HepG2 (cell line): ENCODE results near the gene PACS1. TPM values are rescaled to one million over a fixed set of nuclear protein-coding genes. Genes with fewer than 3 reads are reported as not detected.

Experiments
- MLLT10 ChIP-seq: sonication (generic); formaldehyde crosslinking; IDR thresholded peaks from 2 replicates; pipeline ENCODE4 v1.4.0; 2020; ENCODE audit warnings: missing genetic modification reagents
- PHF8 ChIP-seq: sonication (generic); formaldehyde crosslinking; IDR thresholded peaks from 2 replicates; pipeline ENCODE4 v1.5.0; 2020; ENCODE audit warnings: missing genetic modification reagents
- RFXAP ChIP-seq: sonication (generic); formaldehyde crosslinking; IDR thresholded peaks from 2 replicates; pipeline ENCODE4 v1.4.0; 2020; ENCODE audit warnings: missing genetic modification reagents, borderline replicate concordance
- SP4 ChIP-seq: sonication (generic); formaldehyde crosslinking; IDR thresholded peaks from 2 replicates; pipeline ENCODE4 v1.8.1; 2023; ENCODE audit warnings: mild to moderate bottlenecking, missing genetic modification reagents
- THAP11 ChIP-seq: IDR thresholded peaks from 2 replicates; pipeline ENCODE4 v1.6.1; 2016; ENCODE audit warnings: missing biosample characterization, missing genetic modification reagents
- ZFP82 ChIP-seq: sonication (generic); formaldehyde crosslinking; IDR thresholded peaks from 2 replicates; pipeline ENCODE4 v1.5.1; 2020; ENCODE audit warnings: mild to moderate bottlenecking, missing genetic modification reagents, borderline replicate concordance
- ZNF180 ChIP-seq: sonication (generic); formaldehyde crosslinking; IDR thresholded peaks from 2 replicates; pipeline ENCODE4 v1.4.0; 2020; ENCODE audit warnings: low read depth, missing genetic modification reagents, borderline replicate concordance
- ZNF230 ChIP-seq: sonication (generic); formaldehyde crosslinking; IDR thresholded peaks from 2 replicates; pipeline ENCODE4 v1.4.0; 2020; ENCODE audit warnings: mild to moderate bottlenecking, missing genetic modification reagents
- ZNF260 ChIP-seq: sonication (generic); formaldehyde crosslinking; IDR thresholded peaks from 2 replicates; pipeline ENCODE4 v1.4.0; 2020; ENCODE audit warnings: missing genetic modification reagents, low read depth, mild to moderate bottlenecking, borderline replicate concordance
- ZNF3 ChIP-seq: IDR thresholded peaks from 2 replicates; pipeline ENCODE4 v1.7.0; 2017; ENCODE audit warnings: inconsistent platforms
- ZNF382 ChIP-seq: sonication (generic); formaldehyde crosslinking; IDR thresholded peaks from 2 replicates; pipeline ENCODE4 v1.5.0; 2020; ENCODE audit warnings: missing genetic modification reagents, mild to moderate bottlenecking, borderline replicate concordance
- ZNF543 ChIP-seq: sonication (generic); formaldehyde crosslinking; IDR thresholded peaks from 2 replicates; pipeline ENCODE4 v1.4.0; 2020; ENCODE audit warnings: mild to moderate bottlenecking, missing genetic modification reagents
- ZSCAN22 ChIP-seq: sonication (generic); formaldehyde crosslinking; IDR thresholded peaks from 2 replicates; pipeline ENCODE4 v1.4.0; 2020; ENCODE audit warnings: mild to moderate bottlenecking, missing genetic modification reagents
- polyA plus RNA-seq, 8 experiments: library from polyadenylated mRNA; depleted of rRNA in 3 of 8; stranded (reverse) in 7 of 8; unstranded in 1 of 8; fragments of >200 nt; fragmentation: Illumina TruSeq in 4 of 8; extraction: Trizol in 4 of 8; gene quantifications; 2 replicates each; pipeline versions ENCODE4 v1.2.1 to v1.2.3, GENCODE V29; 2011 to 2016; ENCODE audit warnings: low read depth in 4 of 8, missing spikeins in 1 of 8, mixed read lengths in 1 of 8; ENCODE audit not compliant: insufficient read depth in 1 of 8
- total RNA-seq, 5 experiments: library from RNA; depleted of rRNA; stranded (reverse); fragments of >200 nt; fragmentation: Illumina TruSeq; extraction: Trizol; gene quantifications; 2 replicates each; pipeline ENCODE4 v1.2.3, GENCODE V29; 2016; ENCODE audit warnings: low read depth in 1 of 5
- TF ChIP-seq, protein P1 (sequence below): sonication (generic); formaldehyde crosslinking; IDR thresholded peaks from 2 replicates; pipeline ENCODE4 v1.4.0; 2020; ENCODE audit warnings: missing genetic modification reagents, borderline replicate concordance
- TF ChIP-seq, protein P2 (sequence below): IDR thresholded peaks from 2 replicates; pipeline ENCODE4 v1.6.1; 2012; ENCODE audit warnings: low read length, improper control_type of control experiment
- TF ChIP-seq, protein P3 (sequence below): sonication (generic); formaldehyde crosslinking; IDR thresholded peaks from 2 replicates; pipeline ENCODE4 v1.4.0; 2020; ENCODE audit warnings: missing genetic modification reagents, low read depth, mild to moderate bottlenecking, borderline replicate concordance
- TF ChIP-seq, protein P4 (sequence below): sonication (generic); formaldehyde crosslinking; IDR thresholded peaks from 2 replicates; pipeline ENCODE4 v1.4.0; 2020; ENCODE audit warnings: mild to moderate bottlenecking, low read depth, missing genetic modification reagents
- TF ChIP-seq, protein P5 (sequence below): sonication (generic); formaldehyde crosslinking; IDR thresholded peaks from 2 replicates; pipeline ENCODE4 v1.5.0; 2020; ENCODE audit warnings: missing genetic modification reagents

PACS1 gene
- total and polyA plus RNA-seq, 2 of the 13 experiments (the other 11 are each of a cell fraction or from before 2014, with no cell fraction given): 7.6 to 8.6 TPM

DNA sequence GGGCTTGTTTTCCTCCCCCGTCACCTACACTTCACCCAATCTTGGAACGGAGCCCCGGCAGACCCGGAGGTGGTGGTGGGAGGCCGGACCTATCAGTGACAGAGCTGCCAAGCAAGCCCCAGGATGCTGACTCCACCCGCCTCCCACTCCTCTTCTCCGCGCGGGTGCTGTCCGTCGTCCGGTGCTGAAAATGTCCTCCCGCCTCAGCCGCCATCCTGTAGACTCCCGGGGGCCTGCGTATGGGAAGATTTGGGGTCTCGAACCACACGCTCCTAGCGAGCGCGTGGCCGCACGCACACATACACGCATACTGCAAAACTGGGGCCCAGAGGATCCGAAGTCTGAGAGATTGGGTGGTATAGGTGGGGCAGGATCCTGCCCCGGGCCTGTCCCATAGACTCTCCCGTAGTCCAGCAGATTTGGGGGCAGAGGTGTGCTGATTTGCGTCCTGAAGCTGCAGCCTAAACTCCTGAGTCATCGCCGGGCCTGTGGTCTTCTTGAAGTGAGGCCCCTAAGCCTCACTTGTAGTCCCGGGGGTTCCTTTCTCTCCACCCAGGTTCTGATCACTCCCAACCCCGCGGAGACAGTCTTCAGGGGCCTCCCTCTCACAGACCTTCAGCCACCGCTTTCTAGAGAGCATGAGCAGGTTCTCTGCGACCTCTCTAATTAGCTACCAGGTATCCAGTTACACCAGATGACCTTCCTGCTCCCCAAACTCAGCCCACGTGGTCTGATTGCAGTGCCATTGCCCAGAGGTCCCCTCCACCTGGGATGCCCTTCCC is 219.7 kb downstream of the PACS1 start (continued):
- TF ChIP-seq ZNF3: 0 out of 2 replicates have a peak, but pooled peaks have one; percentile 60
- no peak for TF ChIP-seq THAP11 (CRISPR knock-in tag)
- no peak for TF ChIP-seq ZNF260 (CRISPR knock-in tag)
- TF ChIP-seq, protein P1, sequence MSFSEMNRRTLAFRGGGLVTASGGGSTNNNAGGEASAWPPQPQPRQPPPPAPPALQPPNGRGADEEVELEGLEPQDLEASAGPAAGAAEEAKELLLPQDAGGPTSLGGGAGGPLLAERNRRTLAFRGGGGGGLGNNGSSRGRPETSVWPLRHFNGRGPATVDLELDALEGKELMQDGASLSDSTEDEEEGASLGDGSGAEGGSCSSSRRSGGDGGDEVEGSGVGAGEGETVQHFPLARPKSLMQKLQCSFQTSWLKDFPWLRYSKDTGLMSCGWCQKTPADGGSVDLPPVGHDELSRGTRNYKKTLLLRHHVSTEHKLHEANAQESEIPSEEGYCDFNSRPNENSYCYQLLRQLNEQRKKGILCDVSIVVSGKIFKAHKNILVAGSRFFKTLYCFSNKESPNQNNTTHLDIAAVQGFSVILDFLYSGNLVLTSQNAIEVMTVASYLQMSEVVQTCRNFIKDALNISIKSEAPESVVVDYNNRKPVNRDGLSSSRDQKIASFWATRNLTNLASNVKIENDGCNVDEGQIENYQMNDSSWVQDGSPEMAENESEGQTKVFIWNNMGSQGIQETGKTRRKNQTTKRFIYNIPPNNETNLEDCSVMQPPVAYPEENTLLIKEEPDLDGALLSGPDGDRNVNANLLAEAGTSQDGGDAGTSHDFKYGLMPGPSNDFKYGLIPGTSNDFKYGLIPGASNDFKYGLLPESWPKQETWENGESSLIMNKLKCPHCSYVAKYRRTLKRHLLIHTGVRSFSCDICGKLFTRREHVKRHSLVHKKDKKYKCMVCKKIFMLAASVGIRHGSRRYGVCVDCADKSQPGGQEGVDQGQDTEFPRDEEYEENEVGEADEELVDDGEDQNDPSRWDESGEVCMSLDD (CRISPR knock-in tag): peak; percentile 71
- no peak; the same call in 1 of the 2 replicates for TF ChIP-seq SP4 (CRISPR knock-in tag)
- TF ChIP-seq ZNF230: peak; percentile 91
- TF ChIP-seq ZNF543: peak; percentile 24; the same call in 1 of the 2 replicates
- TF ChIP-seq, protein P2, sequence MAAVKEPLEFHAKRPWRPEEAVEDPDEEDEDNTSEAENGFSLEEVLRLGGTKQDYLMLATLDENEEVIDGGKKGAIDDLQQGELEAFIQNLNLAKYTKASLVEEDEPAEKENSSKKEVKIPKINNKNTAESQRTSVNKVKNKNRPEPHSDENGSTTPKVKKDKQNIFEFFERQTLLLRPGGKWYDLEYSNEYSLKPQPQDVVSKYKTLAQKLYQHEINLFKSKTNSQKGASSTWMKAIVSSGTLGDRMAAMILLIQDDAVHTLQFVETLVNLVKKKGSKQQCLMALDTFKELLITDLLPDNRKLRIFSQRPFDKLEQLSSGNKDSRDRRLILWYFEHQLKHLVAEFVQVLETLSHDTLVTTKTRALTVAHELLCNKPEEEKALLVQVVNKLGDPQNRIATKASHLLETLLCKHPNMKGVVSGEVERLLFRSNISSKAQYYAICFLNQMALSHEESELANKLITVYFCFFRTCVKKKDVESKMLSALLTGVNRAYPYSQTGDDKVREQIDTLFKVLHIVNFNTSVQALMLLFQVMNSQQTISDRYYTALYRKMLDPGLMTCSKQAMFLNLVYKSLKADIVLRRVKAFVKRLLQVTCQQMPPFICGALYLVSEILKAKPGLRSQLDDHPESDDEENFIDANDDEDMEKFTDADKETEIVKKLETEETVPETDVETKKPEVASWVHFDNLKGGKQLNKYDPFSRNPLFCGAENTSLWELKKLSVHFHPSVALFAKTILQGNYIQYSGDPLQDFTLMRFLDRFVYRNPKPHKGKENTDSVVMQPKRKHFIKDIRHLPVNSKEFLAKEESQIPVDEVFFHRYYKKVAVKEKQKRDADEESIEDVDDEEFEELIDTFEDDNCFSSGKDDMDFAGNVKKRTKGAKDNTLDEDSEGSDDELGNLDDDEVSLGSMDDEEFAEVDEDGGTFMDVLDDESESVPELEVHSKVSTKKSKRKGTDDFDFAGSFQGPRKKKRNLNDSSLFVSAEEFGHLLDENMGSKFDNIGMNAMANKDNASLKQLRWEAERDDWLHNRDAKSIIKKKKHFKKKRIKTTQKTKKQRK: no peak
- peak; percentile 33; the same call in 1 of the 2 replicates for TF ChIP-seq PHF8
- no peak for TF ChIP-seq ZNF382
- TF ChIP-seq MLLT10 (CRISPR knock-in tag): no peak
- TF ChIP-seq ZSCAN22 (CRISPR knock-in tag): no peak
- TF ChIP-seq ZFP82 (CRISPR knock-in tag): peak; percentile 67; the same call in 1 of the 2 replicates
- TF ChIP-seq ZNF180 (CRISPR knock-in tag): no peak
- TF ChIP-seq, protein P3, sequence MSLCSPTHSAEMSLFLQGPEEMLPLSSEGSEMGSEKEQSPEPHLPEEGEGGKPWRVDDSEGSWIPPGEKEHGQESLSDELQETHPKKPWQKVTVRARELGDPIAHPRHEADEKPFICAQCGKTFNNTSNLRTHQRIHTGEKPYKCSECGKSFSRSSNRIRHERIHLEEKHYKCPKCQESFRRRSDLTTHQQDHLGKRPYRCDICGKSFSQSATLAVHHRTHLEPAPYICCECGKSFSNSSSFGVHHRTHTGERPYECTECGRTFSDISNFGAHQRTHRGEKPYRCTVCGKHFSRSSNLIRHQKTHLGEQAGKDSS: peak; percentile 72; the same call in 1 of the 2 replicates
- TF ChIP-seq, protein P4, sequence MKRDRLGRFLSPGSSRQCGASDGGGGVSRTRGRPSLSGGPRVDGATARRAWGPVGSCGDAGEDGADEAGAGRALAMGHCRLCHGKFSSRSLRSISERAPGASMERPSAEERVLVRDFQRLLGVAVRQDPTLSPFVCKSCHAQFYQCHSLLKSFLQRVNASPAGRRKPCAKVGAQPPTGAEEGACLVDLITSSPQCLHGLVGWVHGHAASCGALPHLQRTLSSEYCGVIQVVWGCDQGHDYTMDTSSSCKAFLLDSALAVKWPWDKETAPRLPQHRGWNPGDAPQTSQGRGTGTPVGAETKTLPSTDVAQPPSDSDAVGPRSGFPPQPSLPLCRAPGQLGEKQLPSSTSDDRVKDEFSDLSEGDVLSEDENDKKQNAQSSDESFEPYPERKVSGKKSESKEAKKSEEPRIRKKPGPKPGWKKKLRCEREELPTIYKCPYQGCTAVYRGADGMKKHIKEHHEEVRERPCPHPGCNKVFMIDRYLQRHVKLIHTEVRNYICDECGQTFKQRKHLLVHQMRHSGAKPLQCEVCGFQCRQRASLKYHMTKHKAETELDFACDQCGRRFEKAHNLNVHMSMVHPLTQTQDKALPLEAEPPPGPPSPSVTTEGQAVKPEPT (CRISPR knock-in tag): no peak; the same call in 1 of the 2 replicates
- no peak for TF ChIP-seq RFXAP (CRISPR knock-in tag)
- TF ChIP-seq, protein P5, sequence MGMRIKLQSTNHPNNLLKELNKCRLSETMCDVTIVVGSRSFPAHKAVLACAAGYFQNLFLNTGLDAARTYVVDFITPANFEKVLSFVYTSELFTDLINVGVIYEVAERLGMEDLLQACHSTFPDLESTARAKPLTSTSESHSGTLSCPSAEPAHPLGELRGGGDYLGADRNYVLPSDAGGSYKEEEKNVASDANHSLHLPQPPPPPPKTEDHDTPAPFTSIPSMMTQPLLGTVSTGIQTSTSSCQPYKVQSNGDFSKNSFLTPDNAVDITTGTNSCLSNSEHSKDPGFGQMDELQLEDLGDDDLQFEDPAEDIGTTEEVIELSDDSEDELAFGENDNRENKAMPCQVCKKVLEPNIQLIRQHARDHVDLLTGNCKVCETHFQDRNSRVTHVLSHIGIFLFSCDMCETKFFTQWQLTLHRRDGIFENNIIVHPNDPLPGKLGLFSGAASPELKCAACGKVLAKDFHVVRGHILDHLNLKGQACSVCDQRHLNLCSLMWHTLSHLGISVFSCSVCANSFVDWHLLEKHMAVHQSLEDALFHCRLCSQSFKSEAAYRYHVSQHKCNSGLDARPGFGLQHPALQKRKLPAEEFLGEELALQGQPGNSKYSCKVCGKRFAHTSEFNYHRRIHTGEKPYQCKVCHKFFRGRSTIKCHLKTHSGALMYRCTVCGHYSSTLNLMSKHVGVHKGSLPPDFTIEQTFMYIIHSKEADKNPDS: no peak
